Measurements from ENCODE around the gene MAML2.
"Not testable (repeated sequence)": the region's sequence is repeated elsewhere in the genome, so short reads cannot be mapped to it uniquely, and the experiment has no call there.

Gene MAML2

GRCh38 chr11:96301818-96302217, 41.2 kb downstream of the MAML2 start:
- no peak for DNase-seq
- Mint-ChIP-seq H3K27me3 (no peaks in the 10 kb centered on the region), H3K4me3 (no peak overlapping the region), H3K4me1 (ENCODE audit: low read depth) (peaks cover 73% of the 10 kb centered on the region), H3K36me3 (ENCODE audit: low read depth) (peaks cover 54% of the 10 kb centered on the region), H3K27ac (no peak overlapping the region), H3K9me3 (no peaks in the 10 kb centered on the region)

GRCh38 chr11:96299155-96299888, 43.7 kb downstream of the MAML2 start:
- Mint-ChIP-seq H3K27me3 (no peaks in the 10 kb centered on the region), H3K4me3 (no peak overlapping the region), H3K4me1 (ENCODE audit: low read depth) (peaks cover 75% of the 10 kb centered on the region), H3K9me3 (no peaks in the 10 kb centered on the region), H3K27ac (peak overlapping the region; percentile 45), H3K36me3 (ENCODE audit: low read depth) (peaks cover 55% of the 10 kb centered on the region)
- no peak for DNase-seq

- no peak overlapping the region for H3K4me3 Mint-ChIP-seq
- no peaks in the 10 kb centered on the region for H3K27me3 Mint-ChIP-seq
- peaks cover 46% of the 10 kb centered on the region for H3K36me3 Mint-ChIP-seq (ENCODE audit: low read depth)
- DNase-seq: no peak
- peaks cover 78% of the 10 kb centered on the region for H3K4me1 Mint-ChIP-seq (ENCODE audit: low read depth)
- no peaks in the 10 kb centered on the region for H3K9me3 Mint-ChIP-seq
- no peak overlapping the region for H3K27ac Mint-ChIP-seq
Observed at GRCh38 chr11:96295369-96295768, 47.6 kb downstream of the MAML2 start.

GRCh38 chr11:96294289-96294688, 48.7 kb downstream of the MAML2 start:
- H3K4me1 Mint-ChIP-seq (ENCODE audit: low read depth): peaks cover 78% of the 10 kb centered on the region
- H3K4me3 Mint-ChIP-seq: no peak overlapping the region

GRCh38 chr11:96293598-96294021, 49.4 kb downstream of the MAML2 start:
- no peaks in the 10 kb centered on the region for H3K9me3 Mint-ChIP-seq
- H3K4me3 Mint-ChIP-seq: peak overlapping the region; percentile 4
- DNase-seq: no peak
- H3K27ac Mint-ChIP-seq: peak overlapping the region; percentile 81
- no peaks in the 10 kb centered on the region for H3K27me3 Mint-ChIP-seq
- peaks cover 81% of the 10 kb centered on the region for H3K4me1 Mint-ChIP-seq (ENCODE audit: low read depth)
- H3K36me3 Mint-ChIP-seq (ENCODE audit: low read depth): peaks cover 36% of the 10 kb centered on the region

More at GRCh38 chr11:96294289-96294688, 48.7 kb downstream of the MAML2 start:
- H3K27me3 Mint-ChIP-seq: no peaks in the 10 kb centered on the region
- no peak for DNase-seq
- H3K36me3 Mint-ChIP-seq (ENCODE audit: low read depth): peaks cover 39% of the 10 kb centered on the region
- H3K9me3 Mint-ChIP-seq: no peaks in the 10 kb centered on the region
- peak overlapping the region; percentile 81 for H3K27ac Mint-ChIP-seq

- Mint-ChIP-seq H3K4me3 (peak overlapping the region; percentile 4), H3K27ac (peak overlapping the region; percentile 81), H3K9me3 (no peaks in the 10 kb centered on the region), H3K27me3 (no peaks in the 10 kb centered on the region), H3K36me3 (ENCODE audit: low read depth) (peaks cover 34% of the 10 kb centered on the region), H3K4me1 (ENCODE audit: low read depth) (peaks cover 82% of the 10 kb centered on the region)
- no peak for DNase-seq
Observed at GRCh38 chr11:96293109-96293508, 49.9 kb downstream of the MAML2 start.

- Mint-ChIP-seq H3K9me3 (no peaks in the 10 kb centered on the region), H3K27ac (peak overlapping the region; percentile 81), H3K4me1 (ENCODE audit: low read depth) (peaks cover 86% of the 10 kb centered on the region), H3K27me3 (no peaks in the 10 kb centered on the region), H3K4me3 (no peak overlapping the region), H3K36me3 (ENCODE audit: low read depth) (peaks cover 34% of the 10 kb centered on the region)
- no peak for DNase-seq
Observed at GRCh38 chr11:96292291-96293010, 50.5 kb downstream of the MAML2 start.

GRCh38 chr11:96290631-96291030, 52.4 kb downstream of the MAML2 start:
- Mint-ChIP-seq H3K27ac (peak overlapping the region; percentile 20), H3K27me3 (no peaks in the 10 kb centered on the region), H3K4me1 (ENCODE audit: low read depth) (peaks cover 94% of the 10 kb centered on the region), H3K4me3 (no peak overlapping the region), H3K36me3 (ENCODE audit: low read depth) (peaks cover 39% of the 10 kb centered on the region), H3K9me3 (peaks cover 3% of the 10 kb centered on the region)
- DNase-seq: no peak

GRCh38 chr11:96290031-96290430, 53.0 kb downstream of the MAML2 start:
- H3K4me1 Mint-ChIP-seq (ENCODE audit: low read depth): peaks cover 94% of the 10 kb centered on the region

GRCh38 chr11:96288915-96289314, 54.1 kb downstream of the MAML2 start:
- Mint-ChIP-seq H3K27me3 (no peaks in the 10 kb centered on the region), H3K4me3 (peak overlapping the region; percentile 39), H3K27ac (peak overlapping the region; percentile 73), H3K9me3 (peaks cover 3% of the 10 kb centered on the region), H3K4me1 (ENCODE audit: low read depth) (peaks cover 94% of the 10 kb centered on the region), H3K36me3 (ENCODE audit: low read depth) (peaks cover 46% of the 10 kb centered on the region)
- DNase-seq: no peak

More at GRCh38 chr11:96290031-96290430, 53.0 kb downstream of the MAML2 start:
- DNase-seq: no peak
- peaks cover 44% of the 10 kb centered on the region for H3K36me3 Mint-ChIP-seq (ENCODE audit: low read depth)
- peaks cover 3% of the 10 kb centered on the region for H3K9me3 Mint-ChIP-seq
- no peak overlapping the region for H3K27ac Mint-ChIP-seq
- no peak overlapping the region for H3K4me3 Mint-ChIP-seq
- no peaks in the 10 kb centered on the region for H3K27me3 Mint-ChIP-seq

- Mint-ChIP-seq H3K4me3 (peak overlapping the region; percentile 38), H3K27ac (peak overlapping the region; percentile 87), H3K4me1 (ENCODE audit: low read depth) (peaks cover 94% of the 10 kb centered on the region), H3K27me3 (no peaks in the 10 kb centered on the region), H3K9me3 (peaks cover 3% of the 10 kb centered on the region), H3K36me3 (ENCODE audit: low read depth) (peaks cover 49% of the 10 kb centered on the region)
- no peak for DNase-seq
Observed at GRCh38 chr11:96287822-96288439, 55.1 kb downstream of the MAML2 start.

GRCh38 chr11:96285985-96286384, 57.0 kb downstream of the MAML2 start:
- H3K4me1 Mint-ChIP-seq (ENCODE audit: low read depth): peaks cover 91% of the 10 kb centered on the region
- H3K27me3 Mint-ChIP-seq: not testable (repeated sequence)

GRCh38 chr11:96284917-96285316, 58.1 kb downstream of the MAML2 start:
- peak overlapping the region; percentile 76 for H3K27ac Mint-ChIP-seq
- peaks cover 3% of the 10 kb centered on the region for H3K9me3 Mint-ChIP-seq
- H3K4me1 Mint-ChIP-seq (ENCODE audit: low read depth): peaks cover 92% of the 10 kb centered on the region
- H3K4me3 Mint-ChIP-seq: no peak overlapping the region
- DNase-seq: no peak
- H3K27me3 Mint-ChIP-seq: no peaks in the 10 kb centered on the region
- peaks cover 56% of the 10 kb centered on the region for H3K36me3 Mint-ChIP-seq (ENCODE audit: low read depth)

More at GRCh38 chr11:96285985-96286384, 57.0 kb downstream of the MAML2 start:
- DNase-seq, H3K4me3 Mint-ChIP-seq, H3K9me3 Mint-ChIP-seq: not testable (repeated sequence)
- peaks cover 58% of the 10 kb centered on the region for H3K36me3 Mint-ChIP-seq (ENCODE audit: low read depth)
- peak overlapping the region; percentile 76 for H3K27ac Mint-ChIP-seq

GRCh38 chr11:96284401-96284800, 58.6 kb downstream of the MAML2 start:
- H3K36me3 Mint-ChIP-seq (ENCODE audit: low read depth): peaks cover 54% of the 10 kb centered on the region
- H3K27ac Mint-ChIP-seq: peak overlapping the region; percentile 76
- H3K9me3 Mint-ChIP-seq: peaks cover 3% of the 10 kb centered on the region
- H3K4me1 Mint-ChIP-seq (ENCODE audit: low read depth): peaks cover 92% of the 10 kb centered on the region
- DNase-seq: no peak
- no peak overlapping the region for H3K4me3 Mint-ChIP-seq
- H3K27me3 Mint-ChIP-seq: no peaks in the 10 kb centered on the region
